ENCODE measurements around the gene SCP2.

GRCh38 chr1:53049574-53049967 is 122.5 kb downstream of the SCP2 start:
- TF ChIP-seq CTCF (IDR thresholded peaks at IDR 0.05) = no peak
- no peak for TF ChIP-seq POLR2A (IDR thresholded peaks at IDR 0.05)

All from right lobe of liver (tissue), 4 donors.